Astrocyte of the cerebellum (primary cell): ENCODE measurements around the gene GPR179.
"Not testable (repeated sequence)": the region's sequence is repeated elsewhere in the genome, so short reads cannot be mapped to it uniquely, and the experiment has no call there.

Experiments used
- DNase-seq: peaks from one replicate; pipeline ENCODE4 v3.0.0-alpha.2; 2011; ENCODE audit warnings: low read depth
- H3K4me3 ChIP-seq: 2 replicates; pipeline ENCODE4 v1.5.1; 2011; ENCODE audit warnings: mild to moderate bottlenecking, low read depth, low read length, moderate library complexity
- in situ Hi-C: cut with HindIII; loops from 2 replicates; pipeline ENCODE4 v1.10.0; 2017; ENCODE audit warnings: low sequenced_read_pairs
- TF ChIP-seq, protein P1 (sequence below): IDR thresholded peaks from 2 replicates; pipeline ENCODE4 v1.5.1; 2012; ENCODE audit warnings: low read length, low read depth, moderate library complexity, mild to moderate bottlenecking; ENCODE audit errors: missing control alignments

GPR179 gene

DNA sequence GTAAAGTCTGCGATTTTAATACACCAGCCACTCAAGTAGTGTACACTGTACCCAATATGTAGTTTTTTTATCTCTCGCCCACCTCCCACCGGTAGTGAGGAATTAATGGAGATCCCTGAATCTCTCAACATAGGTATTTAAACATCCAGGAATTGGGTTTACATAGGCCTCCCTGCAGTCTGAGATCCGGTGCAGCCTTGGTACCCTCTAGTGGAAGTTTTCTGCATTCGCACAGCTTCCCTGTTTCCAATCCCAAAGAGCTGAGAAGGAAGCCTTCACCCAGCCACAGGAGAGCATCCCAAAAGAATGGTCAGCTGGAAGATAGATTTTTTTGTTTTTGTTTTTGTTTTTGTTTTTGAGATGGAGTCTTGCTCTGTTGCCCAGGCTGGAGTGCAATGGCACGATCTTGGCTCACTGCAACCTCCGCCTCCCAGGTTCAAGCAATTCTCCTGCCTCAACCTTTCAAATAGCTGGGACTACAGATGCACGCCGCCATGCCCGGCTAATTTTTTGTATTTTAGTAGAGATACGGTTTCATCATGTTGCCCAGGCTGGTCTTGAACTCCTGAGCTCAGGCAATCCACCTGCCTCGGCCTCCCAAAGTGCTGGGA, 55.4 kb downstream of the GPR179 start:
- H3K4me3 ChIP-seq, in situ Hi-C loops, DNase-seq: not testable (repeated sequence)
- TF ChIP-seq, protein P1, sequence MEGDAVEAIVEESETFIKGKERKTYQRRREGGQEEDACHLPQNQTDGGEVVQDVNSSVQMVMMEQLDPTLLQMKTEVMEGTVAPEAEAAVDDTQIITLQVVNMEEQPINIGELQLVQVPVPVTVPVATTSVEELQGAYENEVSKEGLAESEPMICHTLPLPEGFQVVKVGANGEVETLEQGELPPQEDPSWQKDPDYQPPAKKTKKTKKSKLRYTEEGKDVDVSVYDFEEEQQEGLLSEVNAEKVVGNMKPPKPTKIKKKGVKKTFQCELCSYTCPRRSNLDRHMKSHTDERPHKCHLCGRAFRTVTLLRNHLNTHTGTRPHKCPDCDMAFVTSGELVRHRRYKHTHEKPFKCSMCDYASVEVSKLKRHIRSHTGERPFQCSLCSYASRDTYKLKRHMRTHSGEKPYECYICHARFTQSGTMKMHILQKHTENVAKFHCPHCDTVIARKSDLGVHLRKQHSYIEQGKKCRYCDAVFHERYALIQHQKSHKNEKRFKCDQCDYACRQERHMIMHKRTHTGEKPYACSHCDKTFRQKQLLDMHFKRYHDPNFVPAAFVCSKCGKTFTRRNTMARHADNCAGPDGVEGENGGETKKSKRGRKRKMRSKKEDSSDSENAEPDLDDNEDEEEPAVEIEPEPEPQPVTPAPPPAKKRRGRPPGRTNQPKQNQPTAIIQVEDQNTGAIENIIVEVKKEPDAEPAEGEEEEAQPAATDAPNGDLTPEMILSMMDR, result peak; percentile 33

DNA sequence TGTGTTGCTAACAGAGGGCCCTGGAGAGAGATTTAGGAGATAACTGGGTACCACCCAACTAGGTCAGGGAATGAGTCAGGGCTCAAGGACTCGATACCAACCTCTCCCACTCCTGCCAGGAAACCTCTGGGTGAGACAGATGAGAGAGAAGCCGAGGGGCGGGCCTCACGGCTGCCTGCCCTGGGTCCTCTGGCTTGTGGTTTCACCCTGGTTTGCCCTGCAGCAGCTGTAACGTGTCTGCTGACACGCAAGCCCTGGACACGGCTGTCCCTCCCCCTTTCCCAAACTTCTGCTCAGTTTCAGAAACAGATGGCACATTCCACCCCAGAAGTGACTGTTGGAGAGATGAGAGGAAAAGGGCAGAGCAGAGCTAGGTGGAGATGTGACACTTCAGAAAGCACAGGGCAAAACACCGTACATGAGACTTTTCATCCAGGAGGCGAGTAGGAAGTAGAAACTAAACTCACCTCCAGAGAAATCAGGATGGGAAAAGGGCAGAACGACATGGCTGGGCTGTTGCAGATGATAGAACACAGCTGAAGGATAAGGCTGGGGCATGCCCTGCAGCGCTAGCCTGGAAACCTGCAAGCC, 57.2 kb downstream of the GPR179 start:
- DNase-seq, result peak; percentile 32
- H3K4me3 ChIP-seq, in situ Hi-C loops: not testable (repeated sequence)

DNA sequence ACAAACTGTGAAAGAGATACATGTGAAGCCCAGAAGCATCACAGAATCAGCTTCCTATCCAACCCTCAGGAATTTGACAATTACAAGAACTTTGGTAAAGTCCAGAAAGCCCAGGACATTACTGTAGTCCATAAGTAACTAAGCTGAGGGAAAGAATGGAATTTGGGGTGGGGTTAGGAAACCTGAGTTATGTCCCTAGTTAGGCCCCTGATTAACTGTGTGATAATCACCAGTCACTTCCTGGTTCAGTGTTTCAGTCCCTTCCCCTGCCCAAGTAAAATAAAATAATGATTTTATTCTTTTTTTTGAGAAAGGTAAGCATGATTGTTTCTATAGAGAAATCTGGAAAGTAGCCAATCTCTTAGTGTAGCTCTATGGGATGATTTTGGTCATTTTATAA, 57.8 kb downstream of the GPR179 start:
- H3K4me3 ChIP-seq, in situ Hi-C loops, DNase-seq: not testable (repeated sequence)
